NB4 (cell line): ENCODE data around the gene PRSS57.

Source experiments
- MYC ChIP-seq: IDR thresholded peaks from 2 replicates; pipeline ENCODE4 v1.6.1; 2011; ENCODE audit warnings: low read depth, low read length
- POLR2A ChIP-seq: IDR thresholded peaks from 2 replicates; pipeline ENCODE4 v1.6.1; 2011; ENCODE audit warnings: mild to moderate bottlenecking; ENCODE audit not compliant: insufficient read length; ENCODE audit errors: extremely low read depth
- TF ChIP-seq, protein P1 (sequence below): IDR thresholded peaks from one replicate; pipeline ENCODE4 v1.5.1; 2012; ENCODE audit warnings: low read depth, low read length
- TF ChIP-seq, protein P2 (sequence below): IDR thresholded peaks from 2 replicates; pipeline ENCODE4 v1.6.1; 2011; ENCODE audit warnings: low read depth, low read length

DNA sequence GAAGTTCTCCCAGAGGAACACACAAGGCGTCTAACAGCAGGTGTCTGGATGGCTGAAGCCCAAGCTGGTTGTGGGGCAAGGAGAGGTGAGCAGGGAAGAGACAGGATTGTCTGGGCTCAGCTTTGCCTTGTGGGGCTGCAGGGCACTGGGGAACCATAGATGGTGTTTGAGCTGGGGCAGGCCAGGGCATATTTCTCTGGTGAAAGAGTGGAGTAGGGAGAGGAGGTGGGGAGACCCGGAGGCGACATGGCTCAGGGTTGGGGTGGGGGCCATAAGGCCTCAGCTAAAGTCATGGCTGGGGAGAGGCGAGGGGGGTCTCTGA lies 8.0 kb upstream of the PRSS57 start:
- TF ChIP-seq, protein P1, sequence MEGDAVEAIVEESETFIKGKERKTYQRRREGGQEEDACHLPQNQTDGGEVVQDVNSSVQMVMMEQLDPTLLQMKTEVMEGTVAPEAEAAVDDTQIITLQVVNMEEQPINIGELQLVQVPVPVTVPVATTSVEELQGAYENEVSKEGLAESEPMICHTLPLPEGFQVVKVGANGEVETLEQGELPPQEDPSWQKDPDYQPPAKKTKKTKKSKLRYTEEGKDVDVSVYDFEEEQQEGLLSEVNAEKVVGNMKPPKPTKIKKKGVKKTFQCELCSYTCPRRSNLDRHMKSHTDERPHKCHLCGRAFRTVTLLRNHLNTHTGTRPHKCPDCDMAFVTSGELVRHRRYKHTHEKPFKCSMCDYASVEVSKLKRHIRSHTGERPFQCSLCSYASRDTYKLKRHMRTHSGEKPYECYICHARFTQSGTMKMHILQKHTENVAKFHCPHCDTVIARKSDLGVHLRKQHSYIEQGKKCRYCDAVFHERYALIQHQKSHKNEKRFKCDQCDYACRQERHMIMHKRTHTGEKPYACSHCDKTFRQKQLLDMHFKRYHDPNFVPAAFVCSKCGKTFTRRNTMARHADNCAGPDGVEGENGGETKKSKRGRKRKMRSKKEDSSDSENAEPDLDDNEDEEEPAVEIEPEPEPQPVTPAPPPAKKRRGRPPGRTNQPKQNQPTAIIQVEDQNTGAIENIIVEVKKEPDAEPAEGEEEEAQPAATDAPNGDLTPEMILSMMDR: no peak
- TF ChIP-seq POLR2A: no peak
- TF ChIP-seq, protein P2, sequence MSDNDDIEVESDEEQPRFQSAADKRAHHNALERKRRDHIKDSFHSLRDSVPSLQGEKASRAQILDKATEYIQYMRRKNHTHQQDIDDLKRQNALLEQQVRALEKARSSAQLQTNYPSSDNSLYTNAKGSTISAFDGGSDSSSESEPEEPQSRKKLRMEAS: no peak
- TF ChIP-seq MYC: no peak
